ENCODE measurements around the gene MAP3K7. TPM values are rescaled to one million over a fixed set of nuclear protein-coding genes. Genes with fewer than 3 reads are reported as not detected.

The MAP3K7 gene
- total and polyA plus RNA-seq, 2 of the 4 experiments (the other 2 are of a cell fraction) = 26.5 to 29.9 TPM

DNA sequence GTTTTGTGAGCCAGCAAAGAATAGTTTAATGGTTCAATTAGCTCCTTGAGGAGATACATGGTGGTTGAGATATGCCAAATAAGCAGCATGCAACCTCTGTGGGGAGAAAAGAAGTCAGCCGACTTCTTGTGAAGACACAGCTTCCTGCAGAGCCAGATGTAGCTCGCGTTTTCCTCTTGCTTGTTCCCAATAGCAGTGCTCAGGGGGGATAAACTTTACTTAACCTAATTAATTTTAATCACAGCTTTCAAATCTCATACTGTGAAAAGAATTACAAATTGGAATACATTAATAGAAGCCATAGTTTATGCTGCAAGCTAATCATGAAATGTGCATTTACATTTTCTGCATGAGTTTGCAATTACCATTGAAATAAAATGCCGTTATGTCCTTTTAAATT is 106.2 kb downstream of the MAP3K7 start:
- no peaks in the 10 kb centered on the region for H4K20me1 ChIP-seq (ENCODE audit: insufficient read depth, low read length)
- DNase-seq = no peak
- intact Hi-C loops (cut with micrococcal nuclease) = no loop called here

More for the DNA sequence above, 106.2 kb downstream of the MAP3K7 start:
- no peak overlapping the region for H2BK15ac ChIP-seq (ENCODE audit: low read depth, low read length)
- TF ChIP-seq, protein P1, sequence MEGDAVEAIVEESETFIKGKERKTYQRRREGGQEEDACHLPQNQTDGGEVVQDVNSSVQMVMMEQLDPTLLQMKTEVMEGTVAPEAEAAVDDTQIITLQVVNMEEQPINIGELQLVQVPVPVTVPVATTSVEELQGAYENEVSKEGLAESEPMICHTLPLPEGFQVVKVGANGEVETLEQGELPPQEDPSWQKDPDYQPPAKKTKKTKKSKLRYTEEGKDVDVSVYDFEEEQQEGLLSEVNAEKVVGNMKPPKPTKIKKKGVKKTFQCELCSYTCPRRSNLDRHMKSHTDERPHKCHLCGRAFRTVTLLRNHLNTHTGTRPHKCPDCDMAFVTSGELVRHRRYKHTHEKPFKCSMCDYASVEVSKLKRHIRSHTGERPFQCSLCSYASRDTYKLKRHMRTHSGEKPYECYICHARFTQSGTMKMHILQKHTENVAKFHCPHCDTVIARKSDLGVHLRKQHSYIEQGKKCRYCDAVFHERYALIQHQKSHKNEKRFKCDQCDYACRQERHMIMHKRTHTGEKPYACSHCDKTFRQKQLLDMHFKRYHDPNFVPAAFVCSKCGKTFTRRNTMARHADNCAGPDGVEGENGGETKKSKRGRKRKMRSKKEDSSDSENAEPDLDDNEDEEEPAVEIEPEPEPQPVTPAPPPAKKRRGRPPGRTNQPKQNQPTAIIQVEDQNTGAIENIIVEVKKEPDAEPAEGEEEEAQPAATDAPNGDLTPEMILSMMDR (conservative IDR thresholded peaks at IDR 0.05; ENCODE audit: low read depth, low read length) = no peak
- TF ChIP-seq FOS (IDR thresholded peaks at IDR 0.05; ENCODE audit: low read depth, low read length) (no peak), ELK1 (IDR thresholded peaks at IDR 0.05; ENCODE audit: borderline replicate concordance, low read depth, low read length) (no peak), BHLHE40 (IDR thresholded peaks at IDR 0.05; ENCODE audit: low read depth, low read length) (no peak), CEBPB (IDR thresholded peaks at IDR 0.05; ENCODE audit: low read depth, low read length) (no peak)
- H3K27ac ChIP-seq (ENCODE audit: insufficient read depth, low read length) = no peak overlapping the region
- no peak overlapping the region for H2BK120ac ChIP-seq (ENCODE audit: low read depth, low read length)
- no peaks in the 10 kb centered on the region for H3K36me3 ChIP-seq (ENCODE audit: control insufficient read depth, insufficient read depth, low read length)
- no peak overlapping the region for H3K9ac ChIP-seq (ENCODE audit: low read depth, low read length)
- no peak overlapping the region for H3K56ac ChIP-seq (ENCODE audit: extremely low read depth, insufficient read depth, low read length)
- no peaks in the 10 kb centered on the region; the same call in 1 of the 2 replicates for H3K9me1 ChIP-seq (ENCODE audit: insufficient read depth, low read length)
- H4K8ac ChIP-seq (ENCODE audit: low read depth in 2 of 2, low read length in 2 of 2) = no peak overlapping the region
- no peak overlapping the region for H3K18ac ChIP-seq (ENCODE audit: low read depth, low read length)
- H3K27me3 ChIP-seq (ENCODE audit: control insufficient read depth, insufficient read depth, low read length) = peaks cover 6% of the 10 kb centered on the region; the same call in 1 of the 2 replicates
- ATAC-seq (ENCODE audit: low read depth) = no peak
- H3K4me2 ChIP-seq (ENCODE audit: low read depth, low read length) = no peak overlapping the region
- no peak overlapping the region for H2BK20ac ChIP-seq (ENCODE audit: low read depth, low read length)
- BruUV-seq (replicated peaks) = no TSS peak
- no peaks in the 10 kb centered on the region; the same call in 1 of the 2 replicates for H3K4me1 ChIP-seq (ENCODE audit: control insufficient read depth, insufficient read depth, low read length)
- no peak overlapping the region for H3K14ac ChIP-seq (replicated peaks; ENCODE audit: low read depth, low read length)
- H2BK5ac ChIP-seq (ENCODE audit: low read depth, low read length, poor library complexity, severe bottlenecking) = no peak overlapping the region
- no peak overlapping the region for H3K4ac ChIP-seq (ENCODE audit: low read depth, low read length)
- H4K91ac ChIP-seq (ENCODE audit: insufficient read depth, low read depth, low read length) = no peak overlapping the region
- H3K4me3 ChIP-seq (ENCODE audit: insufficient read depth, low read depth, low read length) = no peak overlapping the region
- no peak overlapping the region for H2AK9ac ChIP-seq (replicated peaks; ENCODE audit: low read depth, low read length, poor library complexity)
- CTCF ChIA-PET = interaction anchor here (0.6 to 2.0 kb wide), 2 partner anchors 14 to 540 kb away, joined by 3 to 6 read pairs; no protein-coding TSS in a partner anchor
- in situ Hi-C loops (cut with MboI; ENCODE audit: low sequenced_read_pairs) (no loop called here), dilution Hi-C loops (cut with HindIII; ENCODE audit: low sequenced_read_pairs, unreplicated experiment) (no loop called here)
- H3K9me3 ChIP-seq (ENCODE audit: control insufficient read depth, insufficient read depth, low read length) = no peaks in the 10 kb centered on the region
- no peak overlapping the region for H4K5ac ChIP-seq (ENCODE audit: low read depth, low read length)
- POLR2A ChIA-PET (ENCODE audit: unreplicated experiment) = interaction anchor here (0.5 kb wide), 1 partner anchor 576 kb away, joined by 4 read pairs; no protein-coding TSS in a partner anchor
- no peaks in the 10 kb centered on the region for H3K79me1 ChIP-seq (ENCODE audit: low read depth in 1 of 2, low read length in 2 of 2)
- no peak overlapping the region for H2AK5ac ChIP-seq (ENCODE audit: low read depth, low read length)
- no peak overlapping the region for H3K23ac ChIP-seq (ENCODE audit: low read depth, low read length)
- H2AFZ ChIP-seq (replicated peaks; ENCODE audit: low read length, poor library complexity) = no peak overlapping the region
- 100% methylated on average over 1 of the region's 4 CpGs; no CpG with 5 or more reads in 1 of the 2 experiments for WGBS, 2 experiments (ENCODE audit: extremely low coverage in 2 of 2, insufficient read length in 1 of 2)
